ENCODE data around the gene SUGCT. TPM values are rescaled to one million over a fixed set of nuclear protein-coding genes. Genes with fewer than 3 reads are reported as not detected.

SUGCT gene
- total RNA-seq, 1 donor from 2014 or later: 1.2 TPM

DNA sequence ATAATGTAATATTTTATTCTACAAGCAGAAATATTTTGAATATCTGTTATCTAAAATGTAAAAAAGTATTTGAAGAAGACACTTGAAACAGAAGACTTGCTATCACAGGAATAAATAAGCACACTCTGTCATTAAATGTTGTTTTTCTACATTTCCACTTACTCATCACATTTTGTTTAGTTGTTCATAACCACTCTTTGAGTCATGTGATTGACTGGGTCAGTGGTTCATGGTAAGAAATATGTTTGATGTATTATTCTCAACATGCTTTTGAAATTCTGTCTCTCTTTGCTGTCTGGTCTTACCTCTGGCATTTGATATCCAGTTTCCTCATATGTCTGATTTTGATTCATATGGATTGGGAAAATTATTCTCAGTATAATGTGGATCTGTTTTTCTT lies 171.8 kb downstream of the SUGCT start:
- FAIRE-seq: no peak

DNA sequence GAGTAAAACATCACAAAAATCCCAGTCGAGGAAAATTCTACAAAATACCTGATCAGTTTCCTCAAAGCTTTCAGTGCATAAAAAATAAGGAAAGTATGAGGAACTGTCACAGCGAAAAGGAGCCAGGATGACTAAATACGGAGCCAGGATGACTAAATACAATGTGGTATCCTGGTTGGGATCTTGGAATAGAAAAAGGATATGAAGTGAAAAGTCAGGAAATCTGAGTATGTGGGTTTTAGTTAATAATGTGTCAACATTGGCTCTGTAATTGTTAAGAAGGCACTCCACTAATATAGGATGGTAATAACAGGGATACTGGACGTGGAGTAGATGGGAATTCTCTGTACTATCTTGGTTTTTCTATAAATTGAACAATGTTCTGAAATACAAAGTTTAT lies 175.5 kb downstream of the SUGCT start:
- FAIRE-seq (no peak), DNase-seq (ENCODE audit: low spot score in 2 of 2) (no peak)

More for the DNA sequence above, 171.8 kb downstream of the SUGCT start:
- no peak for DNase-seq (ENCODE audit: low spot score in 2 of 2)

DNA sequence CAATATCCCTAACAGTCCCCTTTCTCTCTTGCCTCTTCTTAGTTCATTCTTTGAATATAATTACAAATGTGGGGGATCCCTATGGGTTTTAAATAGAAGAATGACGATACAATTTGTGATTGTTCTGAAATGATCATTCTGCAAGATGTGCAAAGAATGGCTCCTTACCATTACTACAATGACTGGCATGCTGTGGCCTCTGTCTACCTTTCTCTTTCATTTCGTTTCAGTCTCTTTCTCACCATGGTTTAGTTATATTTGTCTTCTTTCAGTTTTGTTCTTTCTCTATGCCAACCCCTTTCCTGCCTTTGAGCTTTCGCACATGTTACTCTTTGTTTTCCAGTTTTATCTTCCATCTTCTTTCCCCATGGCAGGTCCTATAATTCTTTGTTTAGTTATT lies 176.5 kb downstream of the SUGCT start:
- DNase-seq (ENCODE audit: low spot score in 2 of 2): no peak
- no peak for FAIRE-seq

GRCh38 chr7:40315277-40315676 lies 180.5 kb downstream of the SUGCT start:
- DNase-seq (ENCODE audit: low spot score in 2 of 2) (no peak), FAIRE-seq (no peak)

GRCh38 chr7:40316176-40316575 lies 181.4 kb downstream of the SUGCT start:
- DNase-seq (ENCODE audit: low spot score in 2 of 2) (no peak), FAIRE-seq (no peak)

DNA sequence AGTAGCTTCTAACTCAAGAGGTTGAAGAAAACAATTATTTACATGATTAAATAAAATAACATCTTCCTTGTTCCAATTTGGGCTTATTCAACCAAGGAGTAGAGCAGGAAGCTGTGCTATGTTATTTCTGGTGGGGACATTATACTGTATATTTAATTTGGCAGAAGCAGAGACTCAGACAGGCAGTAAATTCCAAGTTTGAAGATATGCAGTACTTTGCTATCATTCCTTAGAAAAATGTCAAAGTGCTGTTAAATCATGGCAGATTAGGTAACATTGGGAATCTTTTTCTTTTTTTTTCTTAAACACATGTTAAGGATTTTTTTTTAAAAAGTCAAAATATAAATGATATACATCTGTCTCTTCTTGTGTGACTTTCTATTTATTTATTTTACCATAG lies 190.1 kb downstream of the SUGCT start:
- DNase-seq (ENCODE audit: low spot score in 2 of 2) (no peak), FAIRE-seq (no peak)

DNA sequence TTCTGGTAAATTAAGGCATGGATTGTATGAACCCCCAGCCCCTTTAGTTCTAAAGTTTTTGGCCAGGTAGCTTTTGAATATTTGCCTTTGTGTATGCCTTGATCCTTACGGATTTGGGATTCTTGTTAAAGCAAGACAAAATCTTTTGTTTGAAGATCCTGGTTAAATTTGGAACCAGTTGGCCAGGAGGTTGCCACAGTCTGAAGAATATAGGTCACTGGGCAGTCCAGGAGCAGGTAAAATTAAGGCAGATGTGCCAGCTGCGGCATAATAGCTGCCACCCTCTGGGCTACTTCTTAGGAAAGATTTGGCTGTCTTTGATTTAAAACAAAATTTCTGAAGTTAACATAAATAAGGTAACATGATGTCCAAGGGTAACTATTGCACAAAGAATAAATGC lies 192.3 kb downstream of the SUGCT start:
- DNase-seq (ENCODE audit: low spot score in 2 of 2): no peak
- no peak for FAIRE-seq

GRCh38 chr7:40327873-40328272 lies 193.1 kb downstream of the SUGCT start:
- no peak for DNase-seq (ENCODE audit: low spot score in 2 of 2)
- no peak for FAIRE-seq

GRCh38 chr7:40329601-40330153 lies 194.9 kb downstream of the SUGCT start:
- FAIRE-seq (no peak), DNase-seq (ENCODE audit: low spot score in 2 of 2) (peak; percentile 24 to 44)

- FAIRE-seq: no peak
- DNase-seq (ENCODE audit: low spot score in 2 of 2): no peak
Observed at GRCh38 chr7:40330408-40330807, 195.6 kb downstream of the SUGCT start.

DNA sequence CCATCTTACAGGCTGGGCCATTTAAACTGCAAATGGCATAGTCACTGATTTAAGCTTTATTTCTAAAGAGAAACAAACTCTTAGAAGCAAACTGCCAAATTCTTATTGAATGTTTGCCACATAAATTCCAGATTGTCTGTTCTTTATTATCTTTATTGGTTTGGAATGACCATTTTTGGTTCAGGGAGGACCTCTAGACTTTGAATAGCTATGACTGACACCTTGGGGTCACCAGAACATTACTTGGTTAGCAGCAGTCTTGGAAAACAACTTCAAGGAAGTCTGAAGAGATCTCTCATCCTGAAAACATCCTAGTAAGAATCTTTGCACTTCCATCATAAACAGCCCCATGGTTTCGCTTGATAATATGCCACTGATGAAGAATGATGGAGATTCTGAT lies 197.1 kb downstream of the SUGCT start:
- no peak for FAIRE-seq
- DNase-seq (ENCODE audit: low spot score in 2 of 2): no peak

- FAIRE-seq (no peak), DNase-seq (ENCODE audit: low spot score in 2 of 2) (no peak)
Observed at GRCh38 chr7:40332516-40332915, 197.7 kb downstream of the SUGCT start.

DNA sequence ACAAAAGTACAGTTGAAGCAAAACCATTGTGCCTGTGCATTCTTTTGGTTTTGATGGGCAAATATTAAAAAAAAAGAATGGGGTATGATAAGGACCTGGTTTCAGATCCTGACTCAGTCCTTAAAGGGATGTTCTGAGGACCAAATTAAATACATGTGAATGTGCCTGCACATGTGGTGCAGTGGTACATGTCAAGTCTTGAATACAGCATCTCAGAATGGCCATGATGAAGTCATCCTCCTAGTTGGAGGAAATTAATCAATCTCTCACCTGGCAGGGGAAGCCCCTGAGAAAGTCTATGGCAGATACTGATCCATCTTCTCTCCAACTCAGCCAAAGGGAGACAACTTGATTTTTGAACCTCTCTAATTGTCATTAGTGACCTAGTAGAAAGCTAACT lies 207.0 kb downstream of the SUGCT start:
- DNase-seq (ENCODE audit: low spot score in 2 of 2) (no peak), FAIRE-seq (no peak)

GRCh38 chr7:40346554-40346953 lies 211.7 kb downstream of the SUGCT start:
- no peak for FAIRE-seq
- no peak for DNase-seq (ENCODE audit: low spot score in 2 of 2)

- DNase-seq (ENCODE audit: low spot score in 2 of 2): no peak
- no peak for FAIRE-seq
Observed at GRCh38 chr7:40348126-40348728, 213.4 kb downstream of the SUGCT start.

DNA sequence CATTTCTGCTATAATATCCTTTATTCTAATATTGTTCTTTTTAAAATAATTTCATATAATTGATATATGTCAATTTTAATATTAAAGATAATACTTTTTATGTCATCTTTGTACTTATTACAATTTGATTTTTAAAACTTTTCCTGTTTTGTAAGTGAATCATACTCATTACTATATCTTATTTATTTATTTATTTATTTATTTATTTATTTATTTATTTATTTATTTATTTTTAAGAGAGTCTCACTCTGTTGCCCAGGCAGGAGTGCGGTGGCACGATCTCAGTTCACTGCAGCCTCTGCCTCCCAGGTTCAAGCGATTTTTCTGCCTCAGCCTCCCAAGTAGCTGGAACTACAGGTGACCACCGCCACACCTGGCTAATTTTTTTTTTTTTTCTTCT lies 215.3 kb downstream of the SUGCT start:
- FAIRE-seq (peak; percentile 95), DNase-seq (ENCODE audit: low spot score in 2 of 2) (no peak)

- DNase-seq (ENCODE audit: low spot score in 2 of 2): no peak
- FAIRE-seq: no peak
Observed at GRCh38 chr7:40354711-40355110, 219.9 kb downstream of the SUGCT start.

DNA sequence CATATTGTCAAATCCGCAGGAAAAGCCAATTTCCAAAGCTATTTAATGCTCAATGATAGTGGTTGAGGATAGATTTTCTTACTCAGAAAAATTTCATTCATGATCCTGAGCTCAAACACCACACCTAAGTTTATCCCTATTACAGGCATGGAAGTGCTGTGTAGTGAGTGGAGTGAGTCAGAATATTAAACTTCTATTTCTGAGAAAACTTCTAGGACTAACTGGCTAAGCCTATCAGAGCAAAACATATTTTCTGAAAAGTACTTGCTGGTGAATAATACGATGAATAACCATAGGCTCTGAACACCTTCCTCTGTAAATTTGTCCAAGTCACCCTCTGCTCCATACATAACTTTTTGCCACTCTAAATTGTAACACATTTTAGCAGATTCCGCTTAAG lies 221.5 kb downstream of the SUGCT start:
- DNase-seq (ENCODE audit: low spot score in 2 of 2) (no peak), FAIRE-seq (no peak)

DNA sequence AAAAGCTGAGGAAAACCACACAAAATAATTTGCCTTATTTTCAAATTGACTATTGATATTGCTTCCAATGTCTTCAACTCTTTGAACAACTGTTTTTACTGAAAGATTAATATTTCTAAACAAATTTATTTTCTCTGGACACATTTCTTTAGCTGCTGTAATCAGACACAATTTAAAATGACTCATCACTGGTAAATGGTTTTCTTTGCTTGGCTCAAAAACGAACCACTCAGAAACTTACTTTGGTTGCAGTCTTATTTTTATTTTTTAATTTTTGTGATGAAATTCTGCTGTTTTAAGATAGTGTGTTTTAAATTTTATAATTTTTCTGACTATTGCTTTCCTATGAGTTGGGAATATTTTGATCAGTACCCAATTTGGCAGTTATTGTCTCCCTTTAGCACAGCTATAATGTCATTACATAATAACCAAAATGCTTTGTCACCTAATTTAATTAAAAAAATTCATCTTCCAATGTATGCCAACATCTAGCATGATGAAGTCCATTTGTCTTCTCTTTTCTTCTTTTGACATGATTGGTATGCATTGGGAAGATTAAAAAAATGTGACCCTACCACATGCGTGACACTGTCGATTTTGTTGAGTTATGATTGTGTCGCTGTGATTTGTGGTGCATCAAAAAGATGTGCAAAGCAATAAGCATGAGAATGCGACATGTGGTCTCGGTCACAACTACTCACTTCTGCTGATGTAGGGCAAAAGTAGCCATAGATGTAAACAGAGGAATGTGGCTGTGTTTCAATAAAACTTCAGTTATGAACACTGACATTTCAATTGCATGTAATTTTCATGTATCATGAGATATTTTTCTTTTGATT lies 222.3 kb downstream of the SUGCT start:
- no peak for FAIRE-seq

GRCh38 chr7:40369641-40370277 lies 235.0 kb downstream of the SUGCT start:
- FAIRE-seq: no peak
- DNase-seq (ENCODE audit: low spot score in 2 of 2): no peak

More for the DNA sequence above, 222.3 kb downstream of the SUGCT start:
- no peak for DNase-seq (ENCODE audit: low spot score in 2 of 2)

GRCh38 chr7:40371806-40372440 lies 237.1 kb downstream of the SUGCT start:
- FAIRE-seq (no peak), DNase-seq (ENCODE audit: low spot score in 2 of 2) (no peak)
